PC-3 (cell line): ENCODE measurements around the gene CARD11.

Experiments
- CTCF ChIP-seq: fragments of 300-600 bp; sonication (generic); conservative IDR thresholded peaks from 2 replicates; pipeline ENCODE4 v1.5.1; 2017; ENCODE audit warnings: antibody characterized with exemption, low read depth, mild to moderate bottlenecking, low read length
- EZH2 ChIP-seq: fragments of 300-600 bp; sonication (generic); IDR thresholded peaks from one replicate; pipeline ENCODE4 v1.6.1; 2017; ENCODE audit warnings: antibody characterized with exemption, mild to moderate bottlenecking, low read length; ENCODE audit not compliant: unreplicated experiment

GRCh38 chr7:2982401-2982800, 61.3 kb downstream of the CARD11 start:
- TF ChIP-seq CTCF (no peak), EZH2 (no peak)
